Skeletal muscle tissue (tissue), 1 donor: ENCODE measurements around the gene LIPM. TPM values are rescaled to one million over a fixed set of nuclear protein-coding genes. Genes with fewer than 3 reads are reported as not detected.

ENCODE experiments used
- total RNA-seq: library from RNA; depleted of rRNA; stranded (reverse); fragments of >200 nt; gene quantifications from one replicate; pipeline ENCODE4 v1.2.3, GENCODE V29; 2014

LIPM gene
- total RNA-seq, 1 donor from 2014 or later = under 0.01 TPM

Other genes with a start within 250 kb of the LIPM start
- 4.7 TPM for gene RNLS, start 219.4 kb upstream of the LIPM start, total RNA-seq
- gene LIPJ, start 216.0 kb upstream of the LIPM start, total RNA-seq = 0.52 TPM
- gene LIPF, start 138.3 kb upstream of the LIPM start, total RNA-seq = not detected
- gene LIPK, start 96.5 kb upstream of the LIPM start, total RNA-seq = not detected
- not detected for gene LIPN, start 42.7 kb upstream of the LIPM start, total RNA-seq
- not detected for gene ANKRD22, start 49.1 kb downstream of the LIPM start, total RNA-seq
- gene STAMBPL1, start 77.5 kb downstream of the LIPM start, total RNA-seq = 15.1 TPM
- gene ACTA2, start 150.0 kb downstream of the LIPM start, total RNA-seq = 314 TPM
- 8.4 TPM for gene FAS, start 188.1 kb downstream of the LIPM start, total RNA-seq